IMR-90 (cell line): ENCODE measurements around the gene MAML3. TPM values are rescaled to one million over a fixed set of nuclear protein-coding genes. Genes with fewer than 3 reads are reported as not detected.

Experiments used
- ATAC-seq: fragments of 200-7000 bp; cut with Tn5 transposase; 2 replicates; pipeline ENCODE4 v1.9.1; 2020; ENCODE audit warnings: low read depth, mild to moderate bottlenecking, moderate library complexity
- BruUV-seq: library from RNA; stranded (reverse); fragments of 400-500 nt; replicated peaks from 2 replicates; lab custom pipeline; 2021; lab: Mats Ljungman, UMichigan
- CTCF ChIA-PET: fragments of 300-600 bp; formaldehyde crosslinking; extraction: SDS; loops from one replicate; lab custom pipeline; 2021; ENCODE audit warnings: antibody characterized with exemption; lab: Yijun Ruan, JAX
- POLR2A ChIA-PET: fragments of 300-600 bp; sonication (Branson Sonifier 250); formaldehyde crosslinking; loops from one replicate; lab custom pipeline; 2022; ENCODE audit warnings: antibody characterized with exemption; ENCODE audit not compliant: unreplicated experiment; lab: Charles Lee
- DNase-seq: peaks from one replicate; pipeline ENCODE4 v3.0.0; 2013
- H2AFZ ChIP-seq: replicated peaks from 2 replicates; pipeline ENCODE3; 2013; ENCODE audit warnings: low read length, mild to moderate bottlenecking; ENCODE audit not compliant: poor library complexity
- H2AK5ac ChIP-seq: 2 replicates; pipeline ENCODE4 v1.6.1; 2013; ENCODE audit warnings: low read depth, low read length, inconsistent platforms
- H2AK9ac ChIP-seq: replicated peaks from 2 replicates; pipeline ENCODE3; 2013; ENCODE audit warnings: mild to moderate bottlenecking, low read depth, low read length, moderate library complexity; ENCODE audit not compliant: poor library complexity
- H2BK120ac ChIP-seq: 2 replicates; pipeline ENCODE4 v1.6.1; 2013; ENCODE audit warnings: low read depth, low read length, inconsistent platforms
- H2BK15ac ChIP-seq: 3 replicates; pipeline ENCODE4 v1.6.1; 2013; ENCODE audit warnings: low read depth, low read length, inconsistent platforms
- H2BK20ac ChIP-seq: 2 replicates; pipeline ENCODE4 v1.6.1; 2013; ENCODE audit warnings: low read depth, mild to moderate bottlenecking, inconsistent platforms, low read length, moderate library complexity
- H2BK5ac ChIP-seq: 2 replicates; pipeline ENCODE4 v1.6.1; 2013; ENCODE audit warnings: mild to moderate bottlenecking, low read depth, low read length, inconsistent platforms; ENCODE audit not compliant: poor library complexity, severe bottlenecking
- H3K14ac ChIP-seq: replicated peaks from 2 replicates; pipeline ENCODE4 v1.6.1; 2013; ENCODE audit warnings: low read depth, low read length, inconsistent platforms
- H3K18ac ChIP-seq: 2 replicates; pipeline ENCODE4 v1.6.1; 2013; ENCODE audit warnings: low read depth, low read length, control low read depth
- H3K23ac ChIP-seq: 2 replicates; pipeline ENCODE4 v1.6.1; 2013; ENCODE audit warnings: low read depth, low read length, inconsistent platforms
- H3K27ac ChIP-seq: 2 replicates; pipeline ENCODE4 v1.5.1; 2013; ENCODE audit warnings: mild to moderate bottlenecking, control low read depth, low read length; ENCODE audit not compliant: insufficient read depth
- H3K27me3 ChIP-seq: 2 replicates; pipeline ENCODE4 v1.6.1; 2013; ENCODE audit warnings: low read length; ENCODE audit not compliant: control insufficient read depth, insufficient read depth
- H3K36me3 ChIP-seq: 2 replicates; pipeline ENCODE4 v1.6.1; 2013; ENCODE audit warnings: low read length, mixed read lengths; ENCODE audit not compliant: control insufficient read depth, insufficient read depth
- H3K4ac ChIP-seq: 2 replicates; pipeline ENCODE4 v1.6.1; 2013; ENCODE audit warnings: low read depth, low read length, inconsistent platforms
- H3K4me1 ChIP-seq: 2 replicates; pipeline ENCODE4 v1.6.1; 2013; ENCODE audit warnings: low read length, mixed read lengths; ENCODE audit not compliant: control insufficient read depth, insufficient read depth
- H3K4me2 ChIP-seq: 2 replicates; pipeline ENCODE4 v1.6.1; 2013; ENCODE audit warnings: low read depth, mild to moderate bottlenecking, control low read depth, low read length, moderate library complexity
- H3K4me3 ChIP-seq: 2 replicates; pipeline ENCODE4 v1.5.1; 2013; ENCODE audit warnings: low read depth, mild to moderate bottlenecking, control low read depth, low read length, moderate library complexity; ENCODE audit not compliant: insufficient read depth
- H3K56ac ChIP-seq: 2 replicates; pipeline ENCODE4 v1.6.1; 2013; ENCODE audit warnings: low read length, inconsistent platforms; ENCODE audit not compliant: insufficient read depth; ENCODE audit errors: extremely low read depth
- H3K79me1 ChIP-seq, 2 experiments: 2 replicates each; pipeline ENCODE4 v1.6.1; 2013; ENCODE audit warnings: low read length in 2 of 2, inconsistent platforms in 1 of 2, low read depth in 1 of 2
- H3K9ac ChIP-seq: 2 replicates; pipeline ENCODE4 v1.6.1; 2013; ENCODE audit warnings: low read depth, low read length, control low read depth
- H3K9me1 ChIP-seq: 2 replicates; pipeline ENCODE4 v1.6.1; 2013; ENCODE audit warnings: low read length, inconsistent platforms; ENCODE audit not compliant: insufficient read depth
- H3K9me3 ChIP-seq: 2 replicates; pipeline ENCODE4 v1.6.1; 2013; ENCODE audit warnings: low read length; ENCODE audit not compliant: control insufficient read depth, insufficient read depth
- H4K20me1 ChIP-seq: 2 replicates; pipeline ENCODE4 v1.6.1; 2013; ENCODE audit warnings: low read length, inconsistent platforms; ENCODE audit not compliant: insufficient read depth
- H4K5ac ChIP-seq: 2 replicates; pipeline ENCODE4 v1.6.1; 2013; ENCODE audit warnings: mild to moderate bottlenecking, low read depth, low read length, control low read depth
- H4K8ac ChIP-seq, 2 experiments: 2 replicates each; pipeline ENCODE4 v1.6.1; 2013; ENCODE audit warnings: low read depth in 2 of 2, low read length in 2 of 2, control low read depth in 1 of 2, inconsistent platforms in 1 of 2
- H4K91ac ChIP-seq: 2 replicates; pipeline ENCODE4 v1.6.1; 2013; ENCODE audit warnings: low read depth, low read length, inconsistent platforms; ENCODE audit not compliant: insufficient read depth
- BHLHE40 ChIP-seq: fragments of 150-350 bp; IDR thresholded peaks from 2 replicates; pipeline ENCODE4 v1.6.1; 2016; ENCODE audit warnings: mild to moderate bottlenecking, low read depth, low read length
- RAD21 ChIP-seq: IDR thresholded peaks from 2 replicates; pipeline ENCODE4 v1.6.1; 2012; ENCODE audit warnings: low read length, improper control_type of control experiment
- RCOR1 ChIP-seq: IDR thresholded peaks from 2 replicates; pipeline ENCODE4 v1.6.1; 2012; ENCODE audit warnings: mild to moderate bottlenecking, low read length, improper control_type of control experiment; ENCODE audit not compliant: insufficient replicate concordance
- SMC3 ChIP-seq: fragments of 150-350 bp; IDR thresholded peaks from 2 replicates; pipeline ENCODE4 v1.6.1; 2016; ENCODE audit warnings: low read depth, mild to moderate bottlenecking, antibody characterized with exemption, low read length, moderate library complexity
- WGBS, 2 experiments: methylation state at CpG; one replicate each; pipeline versions ENCODE4 v1.1.5 to v1.1.7; 2013; ENCODE audit warnings: missing lambda C conversion rate in 2 of 2; ENCODE audit not compliant: insufficient read length in 1 of 2; ENCODE audit errors: extremely low coverage in 2 of 2; 5-methylcytosine and 5-hydroxymethylcytosine counted together
- dilution Hi-C: fragments of 300-500 bp; cut with HindIII; formaldehyde crosslinking; loops from one replicate; pipeline ENCODE4 v1.14.3; 2018; ENCODE audit warnings: low sequenced_read_pairs; ENCODE audit not compliant: unreplicated experiment
- in situ Hi-C: fragments of 300-500 bp; cut with MboI; formaldehyde crosslinking; loops from 3 replicates; pipeline ENCODE4 v1.14.3; 2019; ENCODE audit warnings: low sequenced_read_pairs, inconsistent platforms, mixed read lengths
- intact Hi-C: fragments of 100-400 bp; cut with micrococcal nuclease; formaldehyde crosslinking; loops from 2 replicates; pipeline ENCODE4 v1.10.0; 2022
- polyA plus RNA-seq, 3 experiments: library from polyadenylated mRNA; depleted of rRNA; stranded (reverse); fragments of >200 nt; gene quantifications; 2 replicates each; pipeline ENCODE4 v1.2.3, GENCODE V29; 2012; ENCODE audit warnings: low replicate concordance in 1 of 3
- total RNA-seq: library from RNA; depleted of rRNA; stranded (reverse); fragments of >200 nt; gene quantifications from 2 replicates; pipeline ENCODE4 v1.2.3, GENCODE V29; 2012

The MAML3 gene
- total and polyA plus RNA-seq, 2 of the 4 experiments (the other 2 are of a cell fraction): 0.90 to 1.7 TPM

- Histone ChIP-seq H2BK120ac (no peak overlapping the region), H3K14ac (no peak overlapping the region), H2BK5ac (no peak overlapping the region), H3K4ac (no peak overlapping the region), H3K4me2 (no peak overlapping the region), H3K27me3 (no peaks in the 10 kb centered on the region), H3K4me3 (no peak overlapping the region), H4K20me1 (no peaks in the 10 kb centered on the region), H3K9ac (no peak overlapping the region), H4K91ac (no peak overlapping the region), H4K5ac (no peak overlapping the region), H2AK9ac (no peak overlapping the region), H2AK5ac (no peak overlapping the region), H3K9me1 (no peaks in the 10 kb centered on the region; the same call in 1 of the 2 replicates), H2BK15ac (no peak overlapping the region), H3K56ac (no peak overlapping the region), H2BK20ac (no peak overlapping the region), H2AFZ (no peak overlapping the region), H4K8ac (no peak overlapping the region), H3K18ac (no peak overlapping the region), H3K23ac (0 out of 2 replicates have a peak overlapping the region, but pooled peaks have one; percentile 15), H3K4me1 (peaks cover 6% of the 10 kb centered on the region; the same call in 1 of the 2 replicates), H3K27ac (no peak overlapping the region), H3K79me1 (no peaks in the 10 kb centered on the region; a peak in 1 of 4 replicates), H3K9me3 (no peaks in the 10 kb centered on the region), H3K36me3 (no peaks in the 10 kb centered on the region)
- BruUV-seq: no TSS peak
- no peak for TF ChIP-seq BHLHE40
- TF ChIP-seq RCOR1: no peak
- no peak for TF ChIP-seq RAD21
- no peak for TF ChIP-seq SMC3
- ChIA-PET CTCF (interaction anchor here (1.3 kb wide), 1 partner anchor 8 kb away, joined by 5 read pairs; no protein-coding TSS in a partner anchor), POLR2A (no interaction called here)
- intact Hi-C loops (no loop called here), dilution Hi-C loops (no loop called here), in situ Hi-C loops (no loop called here)
- WGBS, 2 experiments: no CpG with 5 or more reads among the region's 2 CpGs
- DNase-seq (no peak), ATAC-seq (no peak)
Observed at GRCh38 chr4:139955600-139955999, 198.4 kb downstream of the MAML3 start.
